Natural killer cell (primary cell): ENCODE data around the gene AKR1C3. TPM values are rescaled to one million over a fixed set of nuclear protein-coding genes. Genes with fewer than 3 reads are reported as not detected.
"Not testable (repeated sequence)": the region's sequence is repeated elsewhere in the genome, so short reads cannot be mapped to it uniquely, and the experiment has no call there.

Experiments
- ATAC-seq, 3 donors: fragments of 150-1000 bp in 2 of 3; fragments of 200-7000 bp in 1 of 3; cut with Tn5 transposase; 1 replicate in 1 of 3; 2 replicates in 2 of 3; pipeline ENCODE4 v1.10.0; 2021; ENCODE audit warnings: mild to moderate bottlenecking in 2 of 3, moderate library complexity in 2 of 3
- DNase-seq, 2 donors: peaks; one replicate each; pipeline versions ENCODE4 v3.0.0 to v3.0.0-alpha.2; 2013 to 2021; ENCODE audit warnings: mixed read lengths in 1 of 2
- H3K27ac ChIP-seq: one replicate; pipeline ENCODE4 v1.5.1; 2013; ENCODE audit warnings: mild to moderate bottlenecking, low read length
- H3K27me3 ChIP-seq: one replicate; pipeline ENCODE4 v1.6.1; 2013; ENCODE audit warnings: low read length; ENCODE audit not compliant: control insufficient read depth, insufficient read depth
- H3K36me3 ChIP-seq: one replicate; pipeline ENCODE4 v1.6.1; 2013; ENCODE audit warnings: low read length; ENCODE audit not compliant: control insufficient read depth, insufficient read depth
- H3K4me1 ChIP-seq: one replicate; pipeline ENCODE4 v1.6.1; 2013; ENCODE audit warnings: low read length; ENCODE audit not compliant: control insufficient read depth, insufficient read depth
- H3K4me3 ChIP-seq: one replicate; pipeline ENCODE4 v1.5.1; 2013; ENCODE audit warnings: low read length
- H3K9me3 ChIP-seq: one replicate; pipeline ENCODE4 v1.6.1; 2013; ENCODE audit warnings: low read length; ENCODE audit not compliant: control insufficient read depth, insufficient read depth
- H3K27ac Mint-ChIP-seq, 2 donors: one replicate each; pipeline ENCODE4 v1.8.0; 2022; ENCODE audit warnings: mild to moderate bottlenecking in 2 of 2, mixed read lengths in 2 of 2, moderate library complexity in 1 of 2
- H3K27me3 Mint-ChIP-seq, 2 donors: one replicate each; pipeline ENCODE4 v1.8.0; 2022; ENCODE audit warnings: low read depth in 2 of 2, mixed read lengths in 2 of 2
- H3K36me3 Mint-ChIP-seq: one replicate; pipeline ENCODE4 v1.8.0; 2022; ENCODE audit warnings: mixed read lengths
- H3K4me1 Mint-ChIP-seq, 2 donors: one replicate each; pipeline ENCODE4 v1.8.0; 2022; ENCODE audit warnings: mixed read lengths in 2 of 2
- H3K4me3 Mint-ChIP-seq: one replicate; pipeline ENCODE4 v1.8.0; 2022; ENCODE audit warnings: mild to moderate bottlenecking, moderate library complexity, mixed read lengths
- H3K9me3 Mint-ChIP-seq, 2 donors: one replicate each; pipeline ENCODE4 v1.8.0; 2022; ENCODE audit warnings: mixed read lengths in 2 of 2
- WGBS: methylation state at CpG from one replicate; pipeline ENCODE4 v1.1.7; 2013; ENCODE audit warnings: missing lambda C conversion rate; ENCODE audit not compliant: insufficient coverage; 5-methylcytosine and 5-hydroxymethylcytosine counted together
- intact Hi-C: fragments of 100-400 bp; cut with micrococcal nuclease; formaldehyde crosslinking; loops from one replicate; pipeline ENCODE4 v1.14.2; 2022
- total RNA-seq, 4 donors: library from RNA; stranded (reverse); fragments of 120-200 nt in 1 of 4; gene quantifications; one replicate each; pipeline versions ENCODE4 v1.2.3 to v1.2.4, GENCODE V29; 2013 to 2022
- TF ChIP-seq, protein P1 (sequence below): fragments of 200-600 bp; IDR thresholded peaks from one replicate; pipeline ENCODE4 v1.8.0; 2022; ENCODE audit warnings: antibody characterized with exemption

AKR1C3 gene
- total RNA-seq, result 100 to 1,000 TPM in 2 of 3 donors, 10 to 100 TPM in 1; 77.5 to 140 (median 137) TPM
- total RNA-seq (2013), result 105 TPM

DNA sequence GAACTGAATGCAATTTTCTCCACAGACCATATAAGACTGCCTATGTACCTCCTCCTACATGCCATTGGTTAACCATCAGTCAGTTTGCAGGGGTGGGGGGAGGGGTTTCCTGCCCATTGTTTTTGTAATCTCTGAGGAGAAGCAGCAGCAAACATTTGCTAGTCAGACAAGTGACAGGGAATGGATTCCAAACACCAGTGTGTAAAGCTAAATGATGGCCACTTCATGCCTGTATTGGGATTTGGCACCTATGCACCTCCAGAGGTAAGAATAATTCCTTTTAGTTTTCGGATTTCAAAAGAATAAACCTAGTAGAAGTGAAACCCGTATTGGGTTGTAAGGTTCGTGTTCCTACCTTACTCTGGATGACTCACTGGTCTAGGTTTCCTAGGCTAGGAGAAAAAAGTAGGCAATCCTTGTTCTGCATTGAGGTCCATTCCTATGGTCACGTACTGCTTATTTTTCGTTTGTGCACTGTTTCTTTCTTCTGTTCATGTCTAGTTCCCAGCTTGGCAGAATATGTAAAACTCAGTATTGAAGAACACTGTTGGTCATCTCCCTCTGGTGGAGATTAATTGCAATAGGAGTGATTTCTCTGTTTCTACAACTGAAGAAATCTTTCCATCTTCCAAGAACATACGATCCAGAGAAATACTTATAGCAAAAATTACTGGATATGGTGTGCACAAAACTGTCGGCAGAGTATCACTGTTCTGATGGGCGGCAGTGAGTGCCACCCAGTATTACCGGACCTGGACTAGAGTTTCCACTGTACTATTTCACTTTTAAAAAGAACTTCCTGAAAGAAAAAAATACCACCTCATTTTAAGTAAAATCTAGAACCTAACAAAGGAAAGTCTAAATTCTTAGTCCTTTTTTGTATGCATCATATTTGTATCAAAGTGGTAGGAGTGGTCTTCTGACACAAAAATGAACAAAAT, at the start of gene AKR1C3:
Gene AKR1C3 (plus strand): TSS at position 150 of the 941 bp plus-strand sequence. CDS start 31 bp downstream, at position 181.
- Histone ChIP-seq H3K36me3 (peaks cover 10% of the 10 kb centered on the region), H3K4me1 (no peaks in the 10 kb centered on the region), H3K9me3 (no peaks in the 10 kb centered on the region), H3K27me3 (no peaks in the 10 kb centered on the region), H3K4me3 (peak within 1 kb of the TSS; percentile 63), H3K27ac (peak within 1 kb of the TSS; percentile 47)
- Mint-ChIP-seq H3K36me3 (no peaks in the 10 kb centered on the region), H3K4me1 (peaks cover 45 to 52% of the 10 kb centered on the region in 2 donors), H3K4me3 (peak within 1 kb of the TSS; percentile 98), H3K27me3 (peaks cover 1 to 3% of the 10 kb centered on the region in 2 donors), H3K9me3 (no peaks in the 10 kb centered on the region), H3K27ac (peak within 1 kb of the TSS; percentile 89 to 94)
- ATAC-seq, result peak; percentile 73 to 84 (median 81)
- TF ChIP-seq, protein P1, sequence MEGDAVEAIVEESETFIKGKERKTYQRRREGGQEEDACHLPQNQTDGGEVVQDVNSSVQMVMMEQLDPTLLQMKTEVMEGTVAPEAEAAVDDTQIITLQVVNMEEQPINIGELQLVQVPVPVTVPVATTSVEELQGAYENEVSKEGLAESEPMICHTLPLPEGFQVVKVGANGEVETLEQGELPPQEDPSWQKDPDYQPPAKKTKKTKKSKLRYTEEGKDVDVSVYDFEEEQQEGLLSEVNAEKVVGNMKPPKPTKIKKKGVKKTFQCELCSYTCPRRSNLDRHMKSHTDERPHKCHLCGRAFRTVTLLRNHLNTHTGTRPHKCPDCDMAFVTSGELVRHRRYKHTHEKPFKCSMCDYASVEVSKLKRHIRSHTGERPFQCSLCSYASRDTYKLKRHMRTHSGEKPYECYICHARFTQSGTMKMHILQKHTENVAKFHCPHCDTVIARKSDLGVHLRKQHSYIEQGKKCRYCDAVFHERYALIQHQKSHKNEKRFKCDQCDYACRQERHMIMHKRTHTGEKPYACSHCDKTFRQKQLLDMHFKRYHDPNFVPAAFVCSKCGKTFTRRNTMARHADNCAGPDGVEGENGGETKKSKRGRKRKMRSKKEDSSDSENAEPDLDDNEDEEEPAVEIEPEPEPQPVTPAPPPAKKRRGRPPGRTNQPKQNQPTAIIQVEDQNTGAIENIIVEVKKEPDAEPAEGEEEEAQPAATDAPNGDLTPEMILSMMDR, result peak; percentile 69
- WGBS, result 4% methylated on average over 9 of the region's 9 CpGs
- intact Hi-C loops, result loop anchor here (2.0 to 5.0 kb wide), 3 partner anchors 188 to 248 kb away; no protein-coding TSS in a partner anchor
- DNase-seq, result peak in 1 of 2 donors; percentile 59

- DNase-seq, result no peak
- H3K27me3 ChIP-seq, result no peaks in the 10 kb centered on the region
- peaks cover 9 to 12% of the 10 kb centered on the region in 2 donors for H3K4me1 Mint-ChIP-seq
- no peaks in the 10 kb centered on the region for H3K36me3 ChIP-seq
- H3K4me3 Mint-ChIP-seq, result no peak overlapping the region
- H3K27ac Mint-ChIP-seq, result no peak overlapping the region
- WGBS, result 94% methylated on average over 9 of the region's 9 CpGs
- H3K36me3 Mint-ChIP-seq, result no peaks in the 10 kb centered on the region
- H3K4me3 ChIP-seq, result no peak overlapping the region
- H3K9me3 ChIP-seq, result no peaks in the 10 kb centered on the region
- H3K4me1 ChIP-seq, result no peaks in the 10 kb centered on the region
- TF ChIP-seq, protein P1, result no peak
- no peaks in the 10 kb centered on the region for H3K27me3 Mint-ChIP-seq
- H3K9me3 Mint-ChIP-seq, result no peaks in the 10 kb centered on the region
- ATAC-seq, result no peak
- no peak overlapping the region for H3K27ac ChIP-seq
- intact Hi-C loops, result no loop called here
Measured at GRCh38 chr10:5045095-5045494, 49.1 kb upstream of the AKR1C3 start.

DNA sequence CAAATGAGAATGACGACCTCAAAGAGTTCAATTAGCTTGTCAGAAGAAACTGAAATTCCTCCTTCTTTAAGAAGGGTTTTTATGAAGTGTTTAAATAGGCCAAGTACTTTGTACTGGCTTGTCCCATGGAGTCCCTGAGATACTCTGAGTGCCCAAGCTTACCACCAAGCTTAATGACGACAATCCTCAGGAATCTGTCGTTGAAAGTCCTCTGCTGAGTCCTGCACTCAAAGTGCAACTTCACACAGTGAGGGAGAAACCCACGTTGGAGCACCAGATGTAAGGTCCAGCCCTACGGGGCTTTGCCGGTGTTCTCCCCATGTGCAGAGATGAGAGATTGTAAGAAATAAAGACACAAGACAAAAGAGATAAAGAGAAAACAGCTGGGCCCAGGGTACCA, 47.8 kb upstream of the AKR1C3 start:
- H3K27me3 ChIP-seq, result no peaks in the 10 kb centered on the region
- TF ChIP-seq, protein P1, result no peak
- Mint-ChIP-seq H3K27me3 (no peaks in the 10 kb centered on the region), H3K4me3 (no peak overlapping the region), H3K27ac (no peak overlapping the region), H3K9me3 (no peaks in the 10 kb centered on the region), H3K36me3 (no peaks in the 10 kb centered on the region), H3K4me1 (peaks cover 3 to 6% of the 10 kb centered on the region in 2 donors)
- no peak overlapping the region for H3K27ac ChIP-seq
- 97% methylated on average over 5 of the region's 6 CpGs for WGBS
- no peak for ATAC-seq
- H3K9me3 ChIP-seq, result no peaks in the 10 kb centered on the region
- H3K4me3 ChIP-seq, result no peak overlapping the region
- DNase-seq, result no peak
- intact Hi-C loops, result no loop called here
- H3K36me3 ChIP-seq, result no peaks in the 10 kb centered on the region
- H3K4me1 ChIP-seq, result no peaks in the 10 kb centered on the region

- H3K4me3 Mint-ChIP-seq, H3K36me3 Mint-ChIP-seq, intact Hi-C loops, H3K27me3 Mint-ChIP-seq, H3K36me3 ChIP-seq, H3K27ac ChIP-seq, H3K4me1 ChIP-seq, H3K27me3 ChIP-seq, H3K4me1 Mint-ChIP-seq, DNase-seq, H3K9me3 Mint-ChIP-seq, H3K4me3 ChIP-seq, H3K27ac Mint-ChIP-seq, H3K9me3 ChIP-seq, ATAC-seq: not testable (repeated sequence)
- 76% methylated on average over 3 of the region's 5 CpGs for WGBS
Measured at GRCh38 chr10:5047055-5047454, 47.2 kb upstream of the AKR1C3 start.
